ENCODE measurements around the gene KLHL21. TPM values are rescaled to one million over a fixed set of nuclear protein-coding genes. Genes with fewer than 3 reads are reported as not detected.
"Not testable (repeated sequence)": the region's sequence is repeated elsewhere in the genome, so short reads cannot be mapped to it uniquely, and the experiment has no call there.

KLHL21 gene, protein sequence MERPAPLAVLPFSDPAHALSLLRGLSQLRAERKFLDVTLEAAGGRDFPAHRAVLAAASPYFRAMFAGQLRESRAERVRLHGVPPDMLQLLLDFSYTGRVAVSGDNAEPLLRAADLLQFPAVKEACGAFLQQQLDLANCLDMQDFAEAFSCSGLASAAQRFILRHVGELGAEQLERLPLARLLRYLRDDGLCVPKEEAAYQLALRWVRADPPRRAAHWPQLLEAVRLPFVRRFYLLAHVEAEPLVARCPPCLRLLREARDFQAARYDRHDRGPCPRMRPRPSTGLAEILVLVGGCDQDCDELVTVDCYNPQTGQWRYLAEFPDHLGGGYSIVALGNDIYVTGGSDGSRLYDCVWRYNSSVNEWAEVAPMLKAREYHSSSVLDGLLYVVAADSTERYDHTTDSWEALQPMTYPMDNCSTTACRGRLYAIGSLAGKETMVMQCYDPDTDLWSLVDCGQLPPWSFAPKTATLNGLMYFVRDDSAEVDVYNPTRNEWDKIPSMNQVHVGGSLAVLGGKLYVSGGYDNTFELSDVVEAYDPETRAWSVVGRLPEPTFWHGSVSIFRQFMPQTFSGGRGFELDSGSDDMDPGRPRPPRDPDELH
- 26.0 and 28.1 TPM in 2 replicates for total RNA-seq

- intact Hi-C loops (cut with micrococcal nuclease) = loop anchor here (1.0 to 10.0 kb wide), 9 partner anchors 11 to 1362 kb away; partner anchors contain the start of genes CAMTA1, ICMT, NPHP4 and PARK7
Measured at GRCh38 chr1:6602669-6603237, at the start of gene KLHL21. TSS of gene KLHL21 (minus strand) at chr1:6602869. CDS start at chr1:6602817, 52 bp downstream.

DNA sequence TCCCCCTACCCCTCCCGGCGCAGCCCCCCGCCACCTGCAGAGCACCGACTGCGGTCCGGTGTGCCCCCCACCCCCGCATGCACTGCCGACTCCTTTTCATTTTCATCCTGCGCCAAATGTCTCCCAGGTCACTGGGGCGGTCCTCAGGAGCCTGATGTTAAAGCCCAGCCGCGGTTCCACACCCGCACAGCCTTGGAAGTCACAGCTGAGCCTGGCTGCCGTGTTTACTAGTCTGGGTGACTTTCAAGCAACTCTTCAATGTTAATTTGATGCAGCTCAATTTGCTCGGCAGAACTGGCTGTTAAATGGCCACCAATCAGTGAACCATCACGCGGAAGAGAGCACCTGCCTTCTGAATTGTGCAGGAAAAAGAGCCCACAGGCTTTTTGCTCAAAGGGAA is 49.2 kb upstream of the KLHL21 start:
- intact Hi-C loops (cut with micrococcal nuclease) = no loop called here

GRCh38 chr1:6648556-6648955 is 45.9 kb upstream of the KLHL21 start:
- intact Hi-C loops (cut with micrococcal nuclease) = no loop called here

DNA sequence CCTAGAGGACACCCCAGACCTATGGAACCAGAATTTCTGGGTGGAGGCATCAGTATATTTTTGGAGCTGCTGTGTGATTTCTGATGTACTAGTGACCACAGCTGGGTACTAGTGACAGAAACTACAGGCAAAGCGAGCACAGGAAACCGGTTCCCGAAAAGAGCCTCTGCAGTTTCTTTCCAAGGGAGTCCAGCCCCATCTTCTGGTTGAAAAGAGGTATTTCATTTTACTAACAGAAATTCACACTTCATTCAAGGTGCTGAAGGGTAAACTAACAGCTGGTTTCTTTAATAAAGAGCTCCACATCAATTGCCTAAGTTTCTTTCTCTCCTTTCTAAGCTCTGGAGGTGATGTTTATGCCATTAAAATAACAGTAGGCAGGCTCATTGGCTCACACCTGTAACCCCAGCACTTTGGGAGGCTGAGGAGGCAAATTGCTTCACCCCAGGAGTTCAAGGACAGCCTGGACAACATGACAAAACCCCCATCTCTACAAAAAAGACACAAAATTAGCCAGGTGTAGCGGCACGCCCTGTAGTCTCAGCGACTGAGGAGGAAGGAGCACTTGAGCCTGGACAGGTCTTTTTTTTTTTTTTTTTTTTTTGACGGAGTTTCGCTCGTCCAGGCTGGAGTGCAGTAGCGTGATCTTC is 44.0 kb upstream of the KLHL21 start:
- intact Hi-C loops (cut with micrococcal nuclease) = loop anchor here (1.0 kb wide), 1 partner anchor 160 kb away; no protein-coding TSS in a partner anchor

- intact Hi-C loops (cut with micrococcal nuclease) = no loop called here
Measured at GRCh38 chr1:6645018-6645417, 42.3 kb upstream of the KLHL21 start.

DNA sequence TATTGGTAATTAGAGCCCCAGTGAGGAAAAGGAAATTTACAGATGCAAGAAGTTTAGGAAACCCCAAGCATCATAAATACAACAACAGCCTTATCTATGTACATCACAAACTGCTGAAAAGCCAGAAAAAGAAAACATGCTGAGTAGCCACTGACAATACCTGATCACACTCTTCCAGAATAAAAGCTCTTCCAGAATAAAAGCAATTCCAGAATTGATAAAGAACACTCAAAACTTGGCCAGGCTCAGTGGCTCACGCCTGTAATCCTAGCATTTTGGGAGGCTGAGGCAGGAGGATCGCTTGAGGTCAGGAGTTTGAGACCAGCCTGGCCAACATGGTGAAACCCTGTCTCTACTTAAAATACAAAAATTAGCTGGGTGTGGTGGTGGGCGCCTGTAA is 38.2 kb upstream of the KLHL21 start:
- intact Hi-C loops (cut with micrococcal nuclease) = not testable (repeated sequence)

DNA sequence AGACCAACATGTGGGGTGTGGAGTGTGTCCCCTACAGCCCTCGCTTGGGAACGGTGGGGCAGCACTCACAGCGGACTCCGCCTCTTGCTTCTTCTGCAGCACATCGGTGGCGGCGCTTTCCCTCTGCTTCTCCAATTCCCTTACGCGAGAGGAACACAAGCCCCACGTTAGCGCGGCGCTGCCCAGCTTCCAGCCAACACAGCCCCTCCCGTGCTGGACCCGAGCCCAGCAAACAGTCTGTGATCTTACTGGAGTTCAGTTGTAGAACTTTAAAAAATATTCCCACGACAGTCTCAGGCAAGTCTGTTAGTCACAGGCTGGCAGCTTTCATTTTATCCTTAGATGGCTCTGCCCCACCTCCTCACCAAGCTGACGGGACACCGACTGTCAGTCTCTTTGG is 35.6 kb upstream of the KLHL21 start:
- intact Hi-C loops (cut with micrococcal nuclease) = no loop called here

DNA sequence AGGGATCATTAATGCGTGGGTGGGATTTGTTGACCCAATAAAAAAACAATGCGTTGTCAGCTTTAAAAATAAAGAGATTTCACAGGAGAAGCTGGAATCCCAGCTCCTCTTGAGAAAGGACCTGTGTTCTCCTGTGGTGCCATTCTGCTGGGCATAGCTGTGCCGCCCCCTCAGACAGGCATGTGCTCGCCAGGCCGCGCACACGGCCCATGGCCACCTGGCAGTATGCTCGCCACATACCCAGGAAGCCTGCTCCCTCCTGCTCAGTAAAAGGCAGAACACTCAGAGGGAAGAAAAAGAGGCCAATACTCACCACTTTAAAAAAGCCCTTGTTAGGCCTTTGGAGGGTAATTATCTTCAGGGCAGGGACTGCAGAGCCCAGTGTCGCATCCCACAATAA is 35.1 kb upstream of the KLHL21 start:
- intact Hi-C loops (cut with micrococcal nuclease) = no loop called here

DNA sequence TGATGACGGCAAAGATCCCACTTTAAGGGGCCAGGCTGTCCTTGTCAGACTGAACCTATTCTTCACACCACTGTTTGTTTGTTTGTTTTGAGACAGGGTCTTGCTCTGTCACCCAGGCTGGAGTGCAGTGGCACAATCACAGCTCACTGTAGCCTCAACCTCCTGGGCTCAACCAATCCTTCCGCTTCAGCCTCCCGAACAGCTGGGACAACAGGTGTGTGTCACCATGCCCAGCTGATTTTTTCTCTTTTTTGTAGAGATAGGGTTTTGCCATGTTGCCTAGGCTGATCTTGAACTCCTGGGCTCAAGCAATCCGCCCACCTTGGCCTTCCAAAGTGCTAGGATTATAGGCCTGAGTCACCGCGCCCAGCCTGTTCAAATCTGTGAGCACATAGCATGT is 34.1 kb upstream of the KLHL21 start:
- intact Hi-C loops (cut with micrococcal nuclease) = not testable (repeated sequence)

DNA sequence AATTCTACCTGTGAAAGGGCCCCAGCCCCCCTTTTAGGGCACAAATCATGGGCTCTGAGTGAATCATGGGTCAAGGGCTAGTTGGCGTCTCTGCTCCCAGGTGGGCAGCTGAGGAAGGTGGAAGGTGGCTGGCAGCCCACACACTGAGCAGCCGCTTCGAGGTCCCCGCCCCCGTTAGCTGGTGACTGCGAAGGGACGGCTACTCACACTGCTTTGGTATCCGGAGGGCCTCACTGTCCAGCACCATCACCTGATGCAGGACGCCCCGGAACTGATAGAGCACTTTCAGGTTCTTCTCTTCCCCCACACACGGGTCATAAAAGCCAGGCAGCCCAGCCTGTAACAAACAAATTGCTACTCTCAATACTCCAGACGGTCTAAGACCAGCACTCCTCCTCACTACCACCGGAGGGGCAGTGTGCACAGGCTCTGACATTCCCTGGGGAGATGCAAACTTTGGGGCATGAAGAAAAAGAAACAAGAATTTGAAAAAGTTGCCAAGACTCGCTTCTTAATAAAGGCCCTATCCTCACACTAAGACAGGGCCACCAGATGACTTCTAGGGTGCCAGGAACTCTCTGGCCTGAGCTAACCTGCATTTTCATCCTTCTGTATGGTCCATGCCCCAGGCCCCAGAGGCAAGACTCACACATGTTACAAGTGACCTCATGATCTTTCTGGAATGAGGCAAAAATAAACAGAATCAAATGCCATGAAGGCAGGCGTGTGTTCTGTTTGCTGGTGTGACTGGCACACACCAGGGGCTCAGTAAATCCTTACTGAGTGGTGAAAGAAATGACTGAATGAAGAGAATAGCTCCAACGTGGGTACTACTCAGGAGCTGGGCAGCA is 33.5 kb upstream of the KLHL21 start:
- intact Hi-C loops (cut with micrococcal nuclease) = no loop called here

GRCh38 chr1:6635161-6635909 is 32.7 kb upstream of the KLHL21 start:
- intact Hi-C loops (cut with micrococcal nuclease) = no loop called here

GRCh38 chr1:6634371-6635052 is 31.8 kb upstream of the KLHL21 start:
- intact Hi-C loops (cut with micrococcal nuclease) = no loop called here

GRCh38 chr1:6632588-6633514 is 30.2 kb upstream of the KLHL21 start:
- intact Hi-C loops (cut with micrococcal nuclease) = no loop called here

DNA sequence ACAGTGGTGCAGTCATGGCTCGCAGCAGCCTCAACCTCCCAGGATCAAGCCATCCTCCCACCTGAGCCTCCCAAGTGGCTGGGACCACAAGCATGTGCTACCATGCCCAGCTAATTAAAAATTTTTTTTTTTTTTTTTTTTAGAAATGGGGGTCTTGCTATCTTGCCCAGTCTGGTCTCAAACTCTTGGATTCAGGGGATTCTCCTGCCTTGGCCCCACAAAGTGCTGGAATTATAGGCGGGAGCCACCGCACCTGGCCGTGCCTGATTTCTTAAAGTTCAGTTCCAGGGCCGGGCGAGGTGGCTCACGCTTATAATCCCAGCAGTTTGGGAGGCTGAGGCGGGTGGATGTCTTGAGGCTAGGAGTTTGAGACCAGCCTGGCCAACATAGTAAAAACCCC is 28.4 kb upstream of the KLHL21 start:
- intact Hi-C loops (cut with micrococcal nuclease) = no loop called here

DNA sequence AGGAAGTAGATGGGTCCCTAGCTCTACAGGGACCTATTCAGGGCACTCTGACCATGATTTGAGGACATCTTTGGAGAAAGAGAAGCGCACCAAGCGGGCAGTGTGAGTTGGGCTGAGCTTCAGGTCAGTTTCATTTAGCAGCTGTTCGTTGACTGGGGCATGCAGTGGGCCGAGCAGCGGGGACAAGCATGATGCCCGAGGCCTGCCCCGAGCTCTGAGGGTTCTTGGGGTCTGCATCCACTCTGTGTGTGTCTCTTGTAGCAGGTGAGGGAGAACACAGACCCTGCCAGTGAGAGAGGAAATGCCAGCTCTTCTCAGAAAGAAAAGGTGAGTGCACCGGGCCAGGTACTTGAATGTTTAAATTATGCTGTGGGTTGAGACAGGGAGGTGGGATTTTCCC is 27.4 kb upstream of the KLHL21 start:
- intact Hi-C loops (cut with micrococcal nuclease) = no loop called here

DNA sequence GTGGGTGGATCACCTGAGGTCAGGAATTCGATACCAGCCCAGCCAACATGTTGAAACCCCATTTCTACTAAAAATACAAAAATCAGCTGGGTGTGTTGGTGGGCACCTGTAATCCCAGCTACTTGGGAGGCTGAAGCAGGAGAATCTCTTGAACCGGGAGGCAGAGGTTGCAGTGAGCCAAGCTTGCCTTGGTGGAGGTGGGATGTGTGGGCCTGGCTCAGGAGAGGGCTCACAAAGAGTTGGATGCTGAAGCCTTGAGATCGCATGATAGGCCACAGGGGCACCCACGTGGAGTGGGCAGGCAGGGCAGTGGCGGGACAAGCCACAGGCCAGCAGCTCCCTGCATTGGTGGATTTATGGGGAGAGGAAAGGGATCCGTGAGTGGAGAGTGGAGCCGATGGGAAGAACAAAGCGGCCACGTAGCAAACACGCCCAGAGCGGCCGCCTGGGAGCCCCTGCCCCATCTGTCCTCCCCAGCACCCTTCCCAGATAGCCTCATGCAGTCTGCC is 26.4 kb upstream of the KLHL21 start:
- intact Hi-C loops (cut with micrococcal nuclease) = loop anchor here (5.0 kb wide), 1 partner anchor 73 kb away; the partner anchor contains the start of gene DNAJC11

GRCh38 chr1:6627841-6628545 is 25.3 kb upstream of the KLHL21 start:
- intact Hi-C loops (cut with micrococcal nuclease) = loop anchor here (5.0 kb wide), 1 partner anchor 74 kb away; the partner anchor contains the start of gene DNAJC11
